H9 (cell line): Measurements from ENCODE around the gene TMEM59L. TPM values are rescaled to one million over a fixed set of nuclear protein-coding genes. Genes with fewer than 3 reads are reported as not detected.

Experiments
- DNase-seq: peaks from one replicate; pipeline ENCODE4 v3.0.0-alpha.2; 2017
- H2AFZ ChIP-seq: one replicate; pipeline ENCODE4 v1.6.1; 2013; ENCODE audit warnings: mild to moderate bottlenecking, low read length, control low read depth, moderate library complexity
- H2AK5ac ChIP-seq: 2 replicates; pipeline ENCODE4 v1.6.1; 2013; ENCODE audit warnings: low read length, control low read depth, mixed read lengths; ENCODE audit not compliant: insufficient read length
- H2BK120ac ChIP-seq: one replicate; pipeline ENCODE4 v1.6.1; 2013; ENCODE audit warnings: low read depth, mild to moderate bottlenecking, low read length, control low read depth, inconsistent platforms; ENCODE audit not compliant: poor library complexity, severe bottlenecking
- H2BK12ac ChIP-seq: 2 replicates; pipeline ENCODE4 v1.6.1; 2013; ENCODE audit warnings: low read length, control low read depth, mixed read lengths, low read depth; ENCODE audit not compliant: insufficient read length
- H2BK15ac ChIP-seq: 2 replicates; pipeline ENCODE4 v1.6.1; 2013; ENCODE audit warnings: low read depth, low read length, control low read depth
- H2BK20ac ChIP-seq: one replicate; pipeline ENCODE4 v1.6.1; 2013; ENCODE audit warnings: low read depth, mild to moderate bottlenecking, low read length, control low read depth, inconsistent platforms; ENCODE audit not compliant: poor library complexity, severe bottlenecking
- H2BK5ac ChIP-seq: 2 replicates; pipeline ENCODE4 v1.6.1; 2013; ENCODE audit warnings: low read length, control low read depth, mixed read lengths; ENCODE audit not compliant: insufficient read length
- H3K14ac ChIP-seq: 2 replicates; pipeline ENCODE4 v1.6.1; 2013; ENCODE audit warnings: low read length, control low read depth; ENCODE audit not compliant: insufficient read depth
- H3K18ac ChIP-seq: 2 replicates; pipeline ENCODE4 v1.6.1; 2013; ENCODE audit warnings: low read depth, mild to moderate bottlenecking, mixed read lengths, low read length, control low read depth; ENCODE audit not compliant: insufficient read length
- H3K23ac ChIP-seq: 2 replicates; pipeline ENCODE4 v1.6.1; 2013; ENCODE audit warnings: low read length, control low read depth, mixed read lengths, low read depth; ENCODE audit not compliant: insufficient read length
- H3K23me2 ChIP-seq: 2 replicates; pipeline ENCODE4 v1.6.1; 2013; ENCODE audit warnings: low read depth, mild to moderate bottlenecking, mixed read lengths, low read length, control low read depth; ENCODE audit not compliant: insufficient read length, poor library complexity, severe bottlenecking
- H3K27ac ChIP-seq: 2 replicates; pipeline ENCODE4 v1.5.1; 2013; ENCODE audit warnings: low read length, control low read depth, mixed read lengths, low read depth; ENCODE audit not compliant: insufficient read length
- H3K27me3 ChIP-seq: 2 replicates; pipeline ENCODE4 v1.6.1; 2013; ENCODE audit warnings: low read length, control low read depth, inconsistent platforms; ENCODE audit not compliant: insufficient read depth
- H3K4ac ChIP-seq: 2 replicates; pipeline ENCODE4 v1.6.1; 2013; ENCODE audit warnings: low read depth, mild to moderate bottlenecking, control low read depth, inconsistent platforms, low read length, moderate library complexity
- H3K4me1 ChIP-seq: 2 replicates; pipeline ENCODE4 v1.6.1; 2013; ENCODE audit warnings: low read length, control low read depth, inconsistent platforms; ENCODE audit not compliant: insufficient read depth
- H3K4me2 ChIP-seq: 2 replicates; pipeline ENCODE4 v1.6.1; 2013; ENCODE audit warnings: low read length, control low read depth, mixed read lengths; ENCODE audit not compliant: insufficient read length, insufficient read depth
- H3K56ac ChIP-seq: 2 replicates; pipeline ENCODE4 v1.6.1; 2013; ENCODE audit warnings: low read depth, mild to moderate bottlenecking, mixed read lengths, low read length, control low read depth; ENCODE audit not compliant: insufficient read length
- H3K79me1 ChIP-seq: 2 replicates; pipeline ENCODE4 v1.6.1; 2013; ENCODE audit warnings: low read depth, mild to moderate bottlenecking, moderate library complexity, low read length, control low read depth, inconsistent platforms; ENCODE audit not compliant: insufficient read depth, poor library complexity, severe bottlenecking
- H3K79me2 ChIP-seq: 2 replicates; pipeline ENCODE4 v1.6.1; 2013; ENCODE audit warnings: low read length, control low read depth, inconsistent platforms; ENCODE audit not compliant: insufficient read depth
- H3K9ac ChIP-seq: 2 replicates; pipeline ENCODE4 v1.6.1; 2013; ENCODE audit warnings: low read length, control low read depth, mixed read lengths; ENCODE audit not compliant: insufficient read length; ENCODE audit errors: extremely low read depth
- H3K9me3 ChIP-seq: one replicate; pipeline ENCODE4 v1.6.1; 2013; ENCODE audit warnings: low read depth, low read length, inconsistent platforms; ENCODE audit not compliant: control insufficient read depth
- H3T11ph ChIP-seq: one replicate; pipeline ENCODE4 v1.6.1; 2013; ENCODE audit warnings: mild to moderate bottlenecking, low read length, control low read depth, inconsistent platforms
- H4K20me1 ChIP-seq: one replicate; pipeline ENCODE4 v1.6.1; 2013; ENCODE audit not compliant: control insufficient read depth, insufficient read length, insufficient read depth
- H4K5ac ChIP-seq: 2 replicates; pipeline ENCODE4 v1.6.1; 2013; ENCODE audit warnings: low read depth, mild to moderate bottlenecking, mixed read lengths, low read length, control low read depth; ENCODE audit not compliant: insufficient read length
- H4K8ac ChIP-seq: replicated peaks from 2 replicates; pipeline ENCODE4 v1.6.1; 2013; ENCODE audit warnings: low read length, control low read depth, mixed read lengths, low read depth; ENCODE audit not compliant: insufficient read length
- H4K91ac ChIP-seq: 2 replicates; pipeline ENCODE4 v1.6.1; 2013; ENCODE audit warnings: low read depth, mild to moderate bottlenecking, moderate library complexity, mixed read lengths, low read length, control low read depth; ENCODE audit not compliant: insufficient read length
- H3K27ac Mint-ChIP-seq, 3 experiments: 2 replicates in 2 of 3; 3 replicates in 1 of 3; pipeline ENCODE4 v1.8.0; 2020 to 2021; ENCODE audit warnings: mixed read lengths in 3 of 3, mild to moderate bottlenecking in 1 of 3, moderate library complexity in 1 of 3
- H3K27me3 Mint-ChIP-seq: 2 replicates; pipeline ENCODE4 v1.8.0; 2021; ENCODE audit warnings: low read depth, mild to moderate bottlenecking, moderate library complexity, mixed read lengths
- H3K36me3 Mint-ChIP-seq, 3 experiments: 2 replicates in 2 of 3; 3 replicates in 1 of 3; pipeline ENCODE4 v1.8.0; 2020 to 2021; ENCODE audit warnings: low read depth in 3 of 3, mixed read lengths in 3 of 3; ENCODE audit not compliant: insufficient read depth in 1 of 3
- H3K4me1 Mint-ChIP-seq, 2 experiments: 2 replicates each; pipeline ENCODE4 v1.8.0; 2020; ENCODE audit warnings: mixed read lengths in 2 of 2
- H3K4me3 Mint-ChIP-seq, 2 experiments: 2 replicates in 1 of 2; 3 replicates in 1 of 2; pipeline ENCODE4 v1.8.0; 2020 to 2021; ENCODE audit warnings: mild to moderate bottlenecking in 2 of 2, mixed read lengths in 2 of 2, moderate library complexity in 1 of 2
- H3K9me3 Mint-ChIP-seq, 2 experiments: 2 replicates in 1 of 2; 3 replicates in 1 of 2; pipeline ENCODE4 v1.8.0; 2020; ENCODE audit warnings: mild to moderate bottlenecking in 2 of 2, mixed read lengths in 2 of 2, moderate library complexity in 1 of 2
- CTCF ChIP-seq: fragments of 200-600 bp; sonication (generic); conservative IDR thresholded peaks from 3 replicates; pipeline ENCODE4 v1.8.0; 2021; ENCODE audit warnings: antibody characterized with exemption, mild to moderate bottlenecking
- WGBS: extraction: QIAGEN DNeasy Blood & Tissue Kit; methylation state at CpG from one replicate; pipeline ENCODE4 v1.1.7; 2013; ENCODE audit warnings: missing lambda C conversion rate, low lambda C conversion rate, mixed read lengths; ENCODE audit not compliant: insufficient read length; ENCODE audit errors: extremely low coverage; 5-methylcytosine and 5-hydroxymethylcytosine counted together
- total RNA-seq: library from RNA; stranded (reverse); gene quantifications from 2 replicates; pipeline ENCODE4 v1.2.1, GENCODE V29; 2021

Gene TMEM59L
- total RNA-seq, 1 experiment from 2014 or later: 12.0 TPM

- no peaks in the 10 kb centered on the region for H3K27me3 ChIP-seq
- H3K9ac ChIP-seq: no peak overlapping the region
- peaks cover 0 to 3% (median 2%) of the 10 kb centered on the region in 3 experiments; a peak in 1 of 7 replicates for H3K36me3 Mint-ChIP-seq
- H4K8ac ChIP-seq: no peak overlapping the region
- no peaks in the 10 kb centered on the region; the same call in 1 of the 2 replicates for H3K27me3 Mint-ChIP-seq
- H3K23ac ChIP-seq: no peak overlapping the region
- WGBS: no CpG with 5 or more reads among the region's 15 CpGs
- no peak overlapping the region for H3K27ac Mint-ChIP-seq
- no peak for TF ChIP-seq CTCF
- no peak overlapping the region for H3T11ph ChIP-seq
- H2BK5ac ChIP-seq: no peak overlapping the region
- H3K27ac ChIP-seq: no peak overlapping the region
- no peak overlapping the region for H4K91ac ChIP-seq
- no peaks in the 10 kb centered on the region for H4K20me1 ChIP-seq
- no peaks in the 10 kb centered on the region for H3K23me2 ChIP-seq
- DNase-seq: no peak
- H3K9me3 ChIP-seq: no peaks in the 10 kb centered on the region
- H2BK15ac ChIP-seq: no peak overlapping the region
- no peaks in the 10 kb centered on the region; the same call in 1 of the 2 replicates for H3K79me2 ChIP-seq
- H2BK12ac ChIP-seq: no peak overlapping the region
- H3K4ac ChIP-seq: no peak overlapping the region
- no peak overlapping the region for H3K4me3 Mint-ChIP-seq
- H3K79me1 ChIP-seq: no peaks in the 10 kb centered on the region
- no peak overlapping the region for H3K14ac ChIP-seq
- no peak overlapping the region for H4K5ac ChIP-seq
- H2BK20ac ChIP-seq: no peak overlapping the region
- no peak overlapping the region for H3K56ac ChIP-seq
- H3K4me1 ChIP-seq: no peaks in the 10 kb centered on the region
- no peak overlapping the region for H3K4me2 ChIP-seq
- H2AFZ ChIP-seq: no peak overlapping the region
- peaks cover 20 to 32% of the 10 kb centered on the region in 2 experiments for H3K4me1 Mint-ChIP-seq
- H3K9me3 Mint-ChIP-seq: no peaks in the 10 kb centered on the region
- no peak overlapping the region for H3K18ac ChIP-seq
- H2AK5ac ChIP-seq: no peak overlapping the region
- no peak overlapping the region for H2BK120ac ChIP-seq
Observed at GRCh38 chr19:18644196-18645034, 31.7 kb downstream of the TMEM59L start.
